Neural cell (in vitro differentiated cells): ENCODE measurements around the gene NR2C2AP. TPM values are rescaled to one million over a fixed set of nuclear protein-coding genes. Genes with fewer than 3 reads are reported as not detected.

Source experiments
- H2AFZ ChIP-seq: fragments of 200-600, 300-800 bp; sonication (generic), shearing (Covaris generic); 2 replicates; pipeline ENCODE4 v1.6.0; 2014; ENCODE audit warnings: low read depth, mild to moderate bottlenecking, antibody characterized with exemption, low read length, moderate library complexity
- H3F3A ChIP-seq: fragments of 200-600 bp; shearing (Covaris generic); 2 replicates; pipeline ENCODE4 v1.6.1; 2016; ENCODE audit warnings: mild to moderate bottlenecking, moderate library complexity, mixed read lengths, antibody characterized with exemption, low read length; ENCODE audit not compliant: insufficient read depth, poor library complexity, severe bottlenecking
- H3K27ac ChIP-seq: fragments of 200-600, 300-800 bp; sonication (generic), shearing (Covaris generic); 2 replicates; pipeline ENCODE4 v1.5.1; 2014; ENCODE audit warnings: mild to moderate bottlenecking, low read length, moderate library complexity
- H3K27me3 ChIP-seq: fragments of 300-800, 200-600 bp; sonication (generic), shearing (Covaris generic); 2 replicates; pipeline ENCODE4 v1.6.0; 2014; ENCODE audit warnings: mild to moderate bottlenecking, low read depth, low read length, moderate library complexity; ENCODE audit not compliant: insufficient read depth
- H3K36me3 ChIP-seq: fragments of 300-800, 200-600 bp; sonication (generic), shearing (Covaris generic); 2 replicates; pipeline ENCODE4 v1.5.1; 2014; ENCODE audit warnings: mild to moderate bottlenecking, antibody characterized with exemption, low read length, moderate library complexity; ENCODE audit not compliant: insufficient read depth
- H3K4me2 ChIP-seq: fragments of 300-800, 200-600 bp; sonication (generic), shearing (Covaris generic); 2 replicates; pipeline ENCODE4 v1.6.0; 2014; ENCODE audit warnings: mild to moderate bottlenecking, low read length
- H3K4me3 ChIP-seq: fragments of 300-800, 200-600 bp; sonication (generic), shearing (Covaris generic); 2 replicates; pipeline ENCODE4 v1.5.1; 2014; ENCODE audit warnings: mild to moderate bottlenecking, low read length, moderate library complexity
- H3K79me2 ChIP-seq: fragments of 200-600 bp; shearing (Covaris generic); replicated peaks from 2 replicates; pipeline ENCODE4 v1.6.0; 2014; ENCODE audit warnings: mild to moderate bottlenecking, low read length, moderate library complexity; ENCODE audit not compliant: insufficient read depth
- H3K9ac ChIP-seq: fragments of 300-800, 200-600 bp; sonication (generic), shearing (Covaris generic); 2 replicates; pipeline ENCODE4 v1.6.1; 2016; ENCODE audit warnings: mild to moderate bottlenecking, low read length, mixed read lengths
- H3K9me2 ChIP-seq: fragments of 200-600 bp; shearing (Covaris generic); 2 replicates; pipeline ENCODE4 v1.6.1; 2016; ENCODE audit warnings: mild to moderate bottlenecking, low read length, mixed read lengths; ENCODE audit not compliant: insufficient read depth
- H3K9me3 ChIP-seq: fragments of 200-600, 300-800 bp; sonication (generic), shearing (Covaris generic); 2 replicates; pipeline ENCODE4 v1.6.1; 2016; ENCODE audit warnings: mild to moderate bottlenecking, mixed run types, low read length, moderate library complexity, mixed read lengths
- H4K20me1 ChIP-seq: fragments of 200-600 bp; shearing (Covaris generic); 2 replicates; pipeline ENCODE4 v1.6.1; 2016; ENCODE audit warnings: mild to moderate bottlenecking, mixed run types; ENCODE audit not compliant: insufficient read depth
- CTCF ChIP-seq: fragments of 450-650 bp; IDR thresholded peaks from 2 replicates; pipeline ENCODE4 v1.5.1; 2014; ENCODE audit warnings: antibody characterized with exemption, mild to moderate bottlenecking, moderate library complexity; ENCODE audit not compliant: poor library complexity, severe bottlenecking
- EP300 ChIP-seq: fragments of 450-650 bp; conservative IDR thresholded peaks from 2 replicates; pipeline ENCODE4 v1.6.1; 2014; ENCODE audit warnings: antibody characterized with exemption, mild to moderate bottlenecking, moderate library complexity; ENCODE audit not compliant: poor library complexity, severe bottlenecking
- EZH2 ChIP-seq: fragments of 200-600, 300-800 bp; shearing (Covaris generic), sonication (generic); IDR thresholded peaks from 2 replicates; pipeline ENCODE4 v1.6.1; 2014; ENCODE audit warnings: antibody characterized with exemption, low read length, borderline replicate concordance, mild to moderate bottlenecking; ENCODE audit not compliant: insufficient read depth, poor library complexity, severe bottlenecking
- MXI1 ChIP-seq: fragments of 450-650 bp; conservative IDR thresholded peaks from 2 replicates; pipeline ENCODE4 v1.6.1; 2014; ENCODE audit warnings: antibody characterized with exemption, mild to moderate bottlenecking; ENCODE audit not compliant: poor library complexity, severe bottlenecking
- POLR2AphosphoS5 ChIP-seq: IDR thresholded peaks from 2 replicates; pipeline ENCODE4 v1.6.1; 2012
- RAD21 ChIP-seq: fragments of 450-650 bp; conservative IDR thresholded peaks from 2 replicates; pipeline ENCODE4 v1.6.1; 2014; ENCODE audit warnings: antibody characterized with exemption, mild to moderate bottlenecking, moderate library complexity
- REST ChIP-seq: IDR thresholded peaks from 2 replicates; pipeline ENCODE4 v1.6.1; 2012; ENCODE audit warnings: borderline replicate concordance
- SMC3 ChIP-seq: fragments of 450-650 bp; conservative IDR thresholded peaks from 2 replicates; pipeline ENCODE4 v1.6.1; 2014; ENCODE audit warnings: antibody characterized with exemption, mild to moderate bottlenecking, moderate library complexity; ENCODE audit not compliant: poor library complexity
- TAF1 ChIP-seq: IDR thresholded peaks from 2 replicates; pipeline ENCODE4 v1.6.1; 2012; ENCODE audit warnings: low read depth
- polyA plus RNA-seq: library from polyadenylated mRNA; depleted of rRNA; stranded (reverse); fragments of >200 nt; gene quantifications from 2 replicates; pipeline ENCODE4 v1.2.3, GENCODE V29; 2014

Gene NR2C2AP
- polyA plus RNA-seq, 1 donor from 2014 or later, result 15.1 TPM

- H3K27me3 ChIP-seq, result no peaks in the 10 kb centered on the region
- TF ChIP-seq MXI1, result no peak
- no peak for TF ChIP-seq TAF1
- no peak for TF ChIP-seq EZH2
- TF ChIP-seq POLR2AphosphoS5, result no peak
- TF ChIP-seq RAD21, result no peak
- no peak for TF ChIP-seq REST
- TF ChIP-seq EP300, result no peak
- no peak for TF ChIP-seq CTCF
- no peak for TF ChIP-seq SMC3
- no peaks in the 10 kb centered on the region for H3F3A ChIP-seq
- no peaks in the 10 kb centered on the region for H3K9me2 ChIP-seq
- no peak overlapping the region for H3K4me2 ChIP-seq
- no peak overlapping the region for H2AFZ ChIP-seq
- H3K4me3 ChIP-seq, result no peak overlapping the region
- no peak overlapping the region for H3K27ac ChIP-seq
- peaks cover 6% of the 10 kb centered on the region for H3K36me3 ChIP-seq
- no peaks in the 10 kb centered on the region for H4K20me1 ChIP-seq
- H3K9me3 ChIP-seq, result no peaks in the 10 kb centered on the region
- no peak overlapping the region for H3K9ac ChIP-seq
- no peaks in the 10 kb centered on the region for H3K79me2 ChIP-seq
Measured at GRCh38 chr19:19224852-19225494, 21.8 kb upstream of the NR2C2AP start.

- Histone ChIP-seq H2AFZ (no peak overlapping the region), H3K36me3 (peaks cover 6% of the 10 kb centered on the region), H3K9me3 (no peaks in the 10 kb centered on the region), H3K4me3 (no peak overlapping the region), H3K9ac (no peak overlapping the region), H3K4me2 (no peak overlapping the region), H3F3A (no peaks in the 10 kb centered on the region), H3K79me2 (no peaks in the 10 kb centered on the region), H3K27me3 (no peaks in the 10 kb centered on the region), H4K20me1 (no peaks in the 10 kb centered on the region), H3K9me2 (no peaks in the 10 kb centered on the region), H3K27ac (no peak overlapping the region)
- TF ChIP-seq SMC3, result no peak
- no peak for TF ChIP-seq TAF1
- no peak for TF ChIP-seq POLR2AphosphoS5
- no peak for TF ChIP-seq MXI1
Measured at GRCh38 chr19:19224150-19224851, 21.1 kb upstream of the NR2C2AP start.
